ENCODE results near the gene RNF150. TPM values are rescaled to one million over a fixed set of nuclear protein-coding genes. Genes with fewer than 3 reads are reported as not detected.

RNF150 gene
- total RNA-seq, 2 donors from 2014 or later, result 2.3 to 4.6 TPM

DNA sequence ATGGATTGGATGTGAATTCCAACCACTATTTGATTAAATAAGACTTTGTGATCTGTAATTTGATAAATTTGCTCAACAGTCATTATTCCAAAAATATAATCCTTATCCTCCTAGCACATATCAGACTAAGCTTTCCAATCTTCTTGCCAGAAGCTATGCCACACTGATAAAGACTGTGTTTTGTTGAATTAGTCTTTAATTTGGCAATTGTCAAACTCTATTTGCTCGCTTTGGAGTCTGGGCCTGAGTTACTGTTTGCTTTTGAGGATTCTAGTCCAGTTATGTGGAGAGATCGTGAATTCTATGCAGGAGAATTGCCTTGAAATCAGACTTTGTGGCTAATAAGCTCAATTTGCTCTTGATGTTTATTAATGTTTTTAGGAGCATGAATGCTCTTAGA lies 10.9 kb upstream of the RNF150 start:
- ATAC-seq (no peak), DNase-seq (no peak)
- Histone ChIP-seq H3K27me3 (no peaks in the 10 kb centered on the region), H3K4me1 (peaks cover 4% of the 10 kb centered on the region), H3K27ac (no peak overlapping the region), H3K4me3 (no peak overlapping the region), H3K36me3 (replicated peaks in 1 of 2; ENCODE audit: insufficient read depth in 1 of 2, low read depth in 2 of 2) (no peaks in the 10 kb centered on the region), H3K9me3 (no peaks in the 10 kb centered on the region)
- intact Hi-C loops (cut with DNase I), result no loop called here
- TF ChIP-seq POLR2A (IDR thresholded peaks at IDR 0.05) (no peak), CTCF (IDR thresholded peaks at IDR 0.05) (no peak)
- WGBS, 2 donors, result 33 to 37% methylated on average over 2 of the region's 2 CpGs

- no peak overlapping the region for H3K4me3 ChIP-seq
- H3K36me3 ChIP-seq (replicated peaks in 1 of 2; ENCODE audit: insufficient read depth in 1 of 2, low read depth in 2 of 2), result no peaks in the 10 kb centered on the region
- ATAC-seq (no peak), DNase-seq (no peak)
- TF ChIP-seq CTCF (IDR thresholded peaks at IDR 0.05) (no peak), POLR2A (IDR thresholded peaks at IDR 0.05) (no peak)
- no peaks in the 10 kb centered on the region for H3K9me3 ChIP-seq
- 70 to 71% methylated on average over 7 of the region's 7 CpGs for WGBS, 2 donors
- H3K27ac ChIP-seq, result no peak overlapping the region
- peaks cover 4% of the 10 kb centered on the region for H3K4me1 ChIP-seq
- H3K27me3 ChIP-seq, result no peaks in the 10 kb centered on the region
- intact Hi-C loops (cut with DNase I), result no loop called here
Measured at GRCh38 chr4:141142423-141142822, 9.2 kb upstream of the RNF150 start.

GRCh38 chr4:141140391-141141200 lies 7.3 kb upstream of the RNF150 start:
- Histone ChIP-seq H3K9me3 (no peaks in the 10 kb centered on the region), H3K4me1 (peaks cover 4% of the 10 kb centered on the region), H3K27me3 (no peaks in the 10 kb centered on the region), H3K27ac (no peak overlapping the region), H3K4me3 (no peak overlapping the region), H3K36me3 (replicated peaks in 1 of 2; ENCODE audit: insufficient read depth in 1 of 2, low read depth in 2 of 2) (no peaks in the 10 kb centered on the region)
- WGBS, 2 donors, result 76 to 88% methylated on average over 3 of the region's 3 CpGs
- ATAC-seq, result no peak
- TF ChIP-seq CTCF (IDR thresholded peaks at IDR 0.05), result no peak
- no peak for TF ChIP-seq POLR2A (IDR thresholded peaks at IDR 0.05)
- DNase-seq, result peak in 1 of 4 donors; percentile 6
- intact Hi-C loops (cut with DNase I), result no loop called here

DNA sequence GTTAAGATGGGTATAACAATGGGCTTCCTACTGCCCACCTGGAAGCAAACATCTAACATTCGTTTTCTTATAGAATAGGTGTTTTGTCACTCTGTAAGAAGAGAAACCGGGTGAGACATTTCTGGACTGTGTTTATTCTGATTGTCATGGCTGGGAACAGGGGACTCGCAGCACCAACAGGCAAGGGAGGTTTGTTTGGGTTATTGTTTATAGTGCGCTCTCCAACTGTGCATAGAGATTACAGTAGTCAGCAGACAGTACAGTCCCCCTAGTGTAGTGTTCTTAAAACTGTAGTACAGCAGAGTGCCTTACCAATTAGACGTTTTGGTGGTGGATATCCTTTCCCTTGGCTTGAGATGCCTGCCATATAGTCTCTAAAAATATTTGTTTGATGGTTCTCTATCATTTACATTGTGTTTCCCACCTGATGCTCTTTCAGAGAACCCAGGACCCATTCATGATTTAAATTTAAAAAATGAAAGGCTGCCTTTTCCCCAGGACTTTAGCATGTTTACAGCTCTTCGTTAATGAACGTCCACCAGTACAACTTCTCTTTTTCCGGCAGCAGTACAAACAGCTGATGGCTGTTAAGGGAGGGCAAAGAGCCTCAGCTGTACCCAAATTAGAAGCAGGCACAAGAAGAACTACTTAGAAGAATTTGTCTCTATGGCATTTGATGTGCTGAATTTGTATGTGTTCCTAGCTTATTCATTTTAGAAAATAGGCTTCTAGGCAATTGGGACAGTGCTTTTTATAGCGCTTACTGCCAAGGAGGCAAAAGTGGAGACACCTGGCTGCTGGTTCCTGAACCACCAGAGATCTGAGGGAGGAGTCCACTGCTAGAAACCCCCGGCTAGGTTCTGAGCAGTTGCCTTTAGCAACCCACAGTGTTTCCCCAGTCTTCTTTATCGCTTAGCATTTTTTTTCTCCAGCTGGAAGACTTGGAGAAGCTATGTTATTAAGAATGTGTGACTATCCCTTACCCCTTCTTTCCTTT lies 1.0 kb upstream of the RNF150 start:
- DNase-seq, result no peak
- WGBS, 2 donors, result 42 to 48% methylated on average over 11 of the region's 11 CpGs
- H3K36me3 ChIP-seq (replicated peaks in 1 of 2; ENCODE audit: insufficient read depth in 1 of 2, low read depth in 2 of 2), result no peaks in the 10 kb centered on the region
- no peaks in the 10 kb centered on the region for H3K27me3 ChIP-seq
- no peak overlapping the region for H3K4me3 ChIP-seq
- peaks cover 6% of the 10 kb centered on the region for H3K4me1 ChIP-seq
- no peak for ATAC-seq
- H3K27ac ChIP-seq, result no peak overlapping the region
- intact Hi-C loops (cut with DNase I), result loop anchor here (5.0 kb wide), 1 partner anchor 272 kb away; no protein-coding TSS in a partner anchor
- TF ChIP-seq CTCF (IDR thresholded peaks at IDR 0.05) (no peak), POLR2A (IDR thresholded peaks at IDR 0.05) (no peak)
- H3K9me3 ChIP-seq, result no peaks in the 10 kb centered on the region

All from body of pancreas (tissue), 4 donors.